Measurements from ENCODE around the gene TMEM263.

TMEM263 gene

DNA sequence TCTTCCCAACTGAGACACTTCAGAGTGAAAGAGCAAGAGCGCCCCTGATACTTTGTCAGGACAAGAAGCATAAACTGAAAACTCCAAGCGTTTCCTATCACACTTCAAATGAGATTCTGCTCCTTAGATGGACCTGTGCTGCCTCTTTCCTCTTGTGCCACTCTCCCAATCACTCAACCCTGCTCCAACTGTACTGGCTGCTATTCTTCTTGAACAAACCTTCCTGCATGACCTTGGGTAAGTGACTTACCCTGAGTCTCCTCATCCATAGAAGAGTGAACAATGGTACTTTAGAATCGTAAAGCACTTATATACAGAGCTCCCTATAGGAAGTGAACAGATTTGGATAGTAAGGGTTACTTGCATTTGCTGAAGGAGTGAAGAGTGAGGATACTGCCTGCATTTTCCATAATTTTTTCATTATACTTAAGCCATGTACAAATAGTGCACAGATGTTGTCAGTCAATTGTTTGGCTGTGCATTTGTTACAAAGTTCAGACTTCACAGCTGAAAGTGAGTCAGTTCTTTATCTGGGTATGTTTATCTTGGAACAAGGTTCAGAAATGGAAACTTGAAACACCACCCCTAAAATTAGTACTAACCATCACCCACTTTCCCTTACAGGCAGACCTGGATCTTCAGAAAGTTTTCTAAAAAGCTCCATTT, 20.4 kb downstream of the TMEM263 start:
- TF ChIP-seq, protein P1, sequence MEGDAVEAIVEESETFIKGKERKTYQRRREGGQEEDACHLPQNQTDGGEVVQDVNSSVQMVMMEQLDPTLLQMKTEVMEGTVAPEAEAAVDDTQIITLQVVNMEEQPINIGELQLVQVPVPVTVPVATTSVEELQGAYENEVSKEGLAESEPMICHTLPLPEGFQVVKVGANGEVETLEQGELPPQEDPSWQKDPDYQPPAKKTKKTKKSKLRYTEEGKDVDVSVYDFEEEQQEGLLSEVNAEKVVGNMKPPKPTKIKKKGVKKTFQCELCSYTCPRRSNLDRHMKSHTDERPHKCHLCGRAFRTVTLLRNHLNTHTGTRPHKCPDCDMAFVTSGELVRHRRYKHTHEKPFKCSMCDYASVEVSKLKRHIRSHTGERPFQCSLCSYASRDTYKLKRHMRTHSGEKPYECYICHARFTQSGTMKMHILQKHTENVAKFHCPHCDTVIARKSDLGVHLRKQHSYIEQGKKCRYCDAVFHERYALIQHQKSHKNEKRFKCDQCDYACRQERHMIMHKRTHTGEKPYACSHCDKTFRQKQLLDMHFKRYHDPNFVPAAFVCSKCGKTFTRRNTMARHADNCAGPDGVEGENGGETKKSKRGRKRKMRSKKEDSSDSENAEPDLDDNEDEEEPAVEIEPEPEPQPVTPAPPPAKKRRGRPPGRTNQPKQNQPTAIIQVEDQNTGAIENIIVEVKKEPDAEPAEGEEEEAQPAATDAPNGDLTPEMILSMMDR (IDR thresholded peaks at IDR 0.05; ENCODE audit: low read depth, low read length, missing control alignments) = no peak
- no peak for DNase-seq (ENCODE audit: extremely low read depth, low read depth)
- H3K4me3 ChIP-seq (replicated peaks; ENCODE audit: low read depth, low read length) = no peak overlapping the region

DNA sequence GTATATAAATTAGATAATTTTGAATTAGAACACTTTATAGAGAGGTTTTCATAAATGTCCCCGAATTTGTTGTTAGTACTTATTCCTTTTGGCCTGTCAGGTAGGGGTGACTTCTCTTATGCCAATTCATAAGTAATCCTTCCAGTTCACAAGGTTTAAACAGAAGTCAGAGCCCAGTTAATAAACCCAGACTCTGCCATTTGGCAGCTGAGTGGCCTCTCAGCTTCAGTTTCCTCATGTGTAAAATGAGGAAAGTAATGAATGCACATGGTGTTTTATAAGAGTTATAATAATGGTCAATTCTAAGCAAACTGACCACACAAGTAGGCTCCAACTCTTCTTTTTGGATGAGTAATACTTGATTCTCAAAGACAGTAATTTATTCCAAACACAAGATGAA, 21.0 kb downstream of the TMEM263 start:
- no peak for DNase-seq (ENCODE audit: extremely low read depth, low read depth)
- no peak overlapping the region for H3K4me3 ChIP-seq (replicated peaks; ENCODE audit: low read depth, low read length)
- TF ChIP-seq, protein P1 (IDR thresholded peaks at IDR 0.05; ENCODE audit: low read depth, low read length, missing control alignments) = no peak

DNA sequence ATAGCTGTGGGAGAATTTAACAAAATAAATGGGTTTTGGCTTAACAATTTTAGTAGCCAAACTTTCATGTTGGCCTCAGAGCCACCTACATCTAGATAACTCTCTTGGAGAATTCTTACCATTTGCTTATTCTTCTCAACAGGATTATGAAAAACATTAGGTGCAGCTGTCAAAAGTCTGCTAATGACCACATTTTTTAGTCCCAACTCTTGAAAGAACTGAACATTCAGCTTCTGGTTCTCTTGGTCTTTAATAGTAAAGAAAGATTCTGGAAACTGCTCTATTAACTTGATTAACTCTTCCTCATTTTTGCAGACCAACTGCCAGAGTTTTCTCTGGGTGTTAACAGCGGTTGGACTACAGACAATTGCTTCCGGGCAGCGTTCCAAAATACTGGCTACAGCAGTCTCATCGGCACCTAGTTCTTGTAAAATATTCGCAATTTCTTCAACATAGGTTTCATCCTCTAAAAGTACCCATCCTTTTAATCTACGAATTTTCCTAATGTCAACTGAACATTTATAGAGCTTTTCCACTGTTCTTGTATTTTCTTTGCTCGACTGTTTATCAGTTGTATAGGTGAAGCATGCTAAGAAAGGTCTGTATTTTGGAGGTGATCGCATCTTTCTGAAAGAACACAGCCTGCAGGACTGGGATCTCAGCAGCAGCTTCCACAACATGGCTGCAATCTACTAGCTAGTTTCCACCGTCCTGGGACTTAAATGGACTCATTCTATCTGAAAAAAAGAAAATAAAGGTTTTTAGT, 22.5 kb downstream of the TMEM263 start:
- H3K4me3 ChIP-seq (replicated peaks; ENCODE audit: low read depth, low read length) = no peak overlapping the region
- DNase-seq (ENCODE audit: extremely low read depth, low read depth) = no peak
- TF ChIP-seq, protein P1 (IDR thresholded peaks at IDR 0.05; ENCODE audit: low read depth, low read length, missing control alignments) = no peak

DNA sequence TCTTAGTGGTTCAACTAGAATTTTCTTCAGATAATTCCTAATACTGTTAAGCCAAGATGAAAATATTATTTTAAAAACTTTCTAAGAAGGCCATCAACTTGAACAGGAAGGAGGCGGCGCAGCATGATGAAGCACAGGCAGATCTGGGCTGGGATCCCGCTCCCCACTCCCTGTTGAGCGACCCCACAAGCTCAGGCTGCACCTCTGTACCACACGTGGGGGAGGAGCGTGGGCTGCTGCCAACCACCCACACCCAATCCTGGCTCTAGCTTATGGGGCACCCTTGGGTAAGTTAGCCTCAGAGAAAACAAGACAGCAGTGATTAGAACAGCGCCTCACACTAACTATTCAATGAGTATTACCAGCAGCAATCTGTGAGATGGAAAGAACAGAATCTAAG, 25.2 kb downstream of the TMEM263 start:
- TF ChIP-seq, protein P1 (IDR thresholded peaks at IDR 0.05; ENCODE audit: low read depth, low read length, missing control alignments) = no peak
- no peak for DNase-seq (ENCODE audit: extremely low read depth, low read depth)
- no peak overlapping the region for H3K4me3 ChIP-seq (replicated peaks; ENCODE audit: low read depth, low read length)

DNA sequence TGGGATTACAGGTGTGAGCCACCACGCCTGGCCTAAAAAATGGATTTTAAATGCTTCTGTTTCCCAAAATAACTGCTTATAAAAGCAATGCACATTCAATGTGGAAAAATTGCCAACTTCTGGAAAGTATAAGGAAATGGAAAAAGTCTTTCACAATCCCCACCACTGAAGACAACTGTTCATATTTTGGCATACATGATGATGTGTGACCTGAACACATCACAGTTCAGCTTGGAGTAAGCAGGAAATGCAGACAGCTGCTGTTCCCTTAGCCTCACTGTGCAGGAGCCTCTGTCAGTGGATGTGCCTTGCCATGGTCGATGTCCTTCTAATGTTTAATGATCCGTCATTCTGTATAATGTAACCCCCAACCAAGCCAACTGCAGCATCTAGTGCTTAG, 26.1 kb downstream of the TMEM263 start:
- H3K4me3 ChIP-seq (replicated peaks; ENCODE audit: low read depth, low read length) = no peak overlapping the region
- TF ChIP-seq, protein P1 (IDR thresholded peaks at IDR 0.05; ENCODE audit: low read depth, low read length, missing control alignments) = no peak
- DNase-seq (ENCODE audit: extremely low read depth, low read depth) = no peak

DNA sequence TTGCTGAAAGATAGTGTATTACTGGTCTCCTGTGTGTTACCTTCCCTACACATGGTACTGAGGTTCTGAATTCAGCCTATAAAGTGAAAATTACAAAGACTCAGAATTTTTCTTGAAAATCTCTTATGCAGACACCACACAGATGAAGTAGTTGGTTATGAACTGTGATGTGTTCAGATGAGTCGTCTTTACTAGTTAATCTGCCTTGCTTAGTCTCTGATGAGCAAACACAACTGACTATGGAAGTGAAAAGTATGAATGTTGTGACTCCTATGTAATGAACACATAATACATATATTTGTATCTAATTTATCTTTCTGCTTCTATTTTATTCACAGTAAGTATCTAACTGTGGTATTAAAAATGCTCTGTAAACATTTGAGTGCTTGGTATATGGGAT, 26.5 kb downstream of the TMEM263 start:
- TF ChIP-seq, protein P1 (IDR thresholded peaks at IDR 0.05; ENCODE audit: low read depth, low read length, missing control alignments) = no peak
- no peak overlapping the region for H3K4me3 ChIP-seq (replicated peaks; ENCODE audit: low read depth, low read length)
- DNase-seq (ENCODE audit: extremely low read depth, low read depth) = no peak
